Measurements from ENCODE around the gene DSCAML1. TPM values are rescaled to one million over a fixed set of nuclear protein-coding genes. Genes with fewer than 3 reads are reported as not detected.

The DSCAML1 gene
- total and polyA plus RNA-seq, 2 of the 8 experiments (the other 6 are each of a cell fraction or from before 2014, with no cell fraction given): 0.19 to 0.24 TPM

DNA sequence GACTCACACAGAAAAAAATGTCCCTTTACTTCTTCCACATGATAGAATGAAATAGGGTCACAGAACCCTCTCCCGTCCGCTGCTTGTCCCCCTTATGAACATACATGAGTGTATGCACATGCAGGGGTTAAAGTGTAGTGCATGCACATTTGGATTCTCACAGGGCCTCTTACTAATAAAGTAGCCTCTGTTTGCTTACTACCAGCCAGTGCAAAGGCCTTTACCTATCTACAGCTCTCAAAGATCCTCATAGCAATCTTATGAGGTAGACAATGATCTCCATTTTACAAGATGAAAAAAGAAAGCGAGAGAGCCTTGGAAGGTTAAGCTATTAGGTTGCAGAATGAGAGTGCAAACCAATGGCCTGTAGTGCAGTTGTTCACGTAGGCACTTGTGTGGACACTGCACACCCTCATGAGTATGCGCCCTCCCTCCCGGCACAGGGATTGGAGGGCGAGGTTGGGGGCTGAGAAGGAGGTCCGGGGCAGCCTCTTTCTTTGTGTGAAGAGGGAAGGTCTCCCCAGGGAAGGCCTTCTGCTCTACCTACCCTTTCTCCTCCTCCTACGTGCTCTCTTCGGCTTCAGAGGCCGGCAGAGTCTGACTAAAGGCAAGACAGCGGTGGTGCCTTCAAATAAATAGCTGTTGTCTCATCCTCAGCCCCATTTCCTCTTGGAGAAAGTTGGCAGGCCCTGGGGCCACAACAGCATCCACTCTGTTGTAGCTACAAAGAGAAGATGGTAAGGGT, 378.1 kb downstream of the DSCAML1 start (continued):
- no peak for TF ChIP-seq ASH2L (IDR thresholded peaks at IDR 0.05; ENCODE audit: low read length)
- TF ChIP-seq CTCF (IDR thresholded peaks at IDR 0.05; ENCODE audit: control extremely low read depth in 1 of 3, insufficient read depth in 1 of 3, low read depth in 1 of 3, low read length in 3 of 3): no peak
- TF ChIP-seq TBP (IDR thresholded peaks at IDR 0.05; ENCODE audit: low read depth, low read length): no peak
- TF ChIP-seq CBX5 (IDR thresholded peaks at IDR 0.05; ENCODE audit: low read depth, low read length): no peak
- TF ChIP-seq, protein P1, sequence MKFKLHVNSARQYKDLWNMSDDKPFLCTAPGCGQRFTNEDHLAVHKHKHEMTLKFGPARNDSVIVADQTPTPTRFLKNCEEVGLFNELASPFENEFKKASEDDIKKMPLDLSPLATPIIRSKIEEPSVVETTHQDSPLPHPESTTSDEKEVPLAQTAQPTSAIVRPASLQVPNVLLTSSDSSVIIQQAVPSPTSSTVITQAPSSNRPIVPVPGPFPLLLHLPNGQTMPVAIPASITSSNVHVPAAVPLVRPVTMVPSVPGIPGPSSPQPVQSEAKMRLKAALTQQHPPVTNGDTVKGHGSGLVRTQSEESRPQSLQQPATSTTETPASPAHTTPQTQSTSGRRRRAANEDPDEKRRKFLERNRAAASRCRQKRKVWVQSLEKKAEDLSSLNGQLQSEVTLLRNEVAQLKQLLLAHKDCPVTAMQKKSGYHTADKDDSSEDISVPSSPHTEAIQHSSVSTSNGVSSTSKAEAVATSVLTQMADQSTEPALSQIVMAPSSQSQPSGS (IDR thresholded peaks at IDR 0.05; ENCODE audit: low read length): no peak

Measured in H1 (cell line).